Activated gamma-delta T cell treated with Interleukin-2 at 50 U/mL for 16 hours (primary cell): ENCODE measurements around the gene CD300H.
A peak's percentile ranks its signal among the peaks of the same experiment; 100 is the strongest.
"Not testable (repeated sequence)": the region's sequence is repeated elsewhere in the genome, so short reads cannot be mapped to it uniquely, and the experiment has no call there.

ENCODE experiments used
- DNase-seq: peaks from one replicate; pipeline ENCODE4 v3.0.0-alpha.2; 2020

The CD300H gene

GRCh38 chr17:74584292-74585060 is 17.2 kb upstream of the CD300H start:
- DNase-seq: no peak

GRCh38 chr17:74582633-74583032 is 15.3 kb upstream of the CD300H start:
- no peak for DNase-seq

GRCh38 chr17:74579900-74580299 is 12.6 kb upstream of the CD300H start:
- no peak for DNase-seq

- DNase-seq: no peak
Measured at GRCh38 chr17:74578979-74579378, 11.7 kb upstream of the CD300H start.

- DNase-seq: no peak
Measured at GRCh38 chr17:74574489-74575142, 7.3 kb upstream of the CD300H start.

GRCh38 chr17:74573635-74574034 is 6.3 kb upstream of the CD300H start:
- DNase-seq: not testable (repeated sequence)

GRCh38 chr17:74573169-74573568 is 5.9 kb upstream of the CD300H start:
- no peak for DNase-seq

GRCh38 chr17:74571621-74572270 is 4.4 kb upstream of the CD300H start:
- no peak for DNase-seq

GRCh38 chr17:74569020-74570003 is 2.0 kb upstream of the CD300H start:
- no peak for DNase-seq

- DNase-seq: no peak
Measured at GRCh38 chr17:74568106-74568873, 981 bp upstream of the CD300H start.

GRCh38 chr17:74566132-74566753 is 1.1 kb downstream of the CD300H start:
- peak; percentile 14 for DNase-seq

- no peak for DNase-seq
Measured at GRCh38 chr17:74565126-74565525, 2.2 kb downstream of the CD300H start.

- no peak for DNase-seq
Measured at GRCh38 chr17:74563358-74563757, 4.0 kb downstream of the CD300H start.

GRCh38 chr17:74561586-74561985 is 5.7 kb downstream of the CD300H start:
- no peak for DNase-seq

GRCh38 chr17:74558882-74559519 is 8.3 kb downstream of the CD300H start:
- DNase-seq: no peak

GRCh38 chr17:74558402-74558801 is 8.9 kb downstream of the CD300H start:
- not testable (repeated sequence) for DNase-seq

GRCh38 chr17:74555427-74555940 is 11.8 kb downstream of the CD300H start:
- no peak for DNase-seq

GRCh38 chr17:74554909-74555308 is 12.4 kb downstream of the CD300H start:
- DNase-seq: no peak

GRCh38 chr17:74552037-74552436 is 15.3 kb downstream of the CD300H start:
- no peak for DNase-seq

- no peak for DNase-seq
Measured at GRCh38 chr17:74550602-74551001, 16.7 kb downstream of the CD300H start.

- DNase-seq: no peak
Measured at GRCh38 chr17:74549343-74549742, 18.0 kb downstream of the CD300H start.
